Osteoblast (primary cell): Measurements from ENCODE around the gene SDF4. TPM values are rescaled to one million over a fixed set of nuclear protein-coding genes. Genes with fewer than 3 reads are reported as not detected.

Source experiments
- DNase-seq: peaks from one replicate; pipeline ENCODE4 v3.0.0; 2011; ENCODE audit warnings: low spot score, mixed read lengths; ENCODE audit not compliant: insufficient read length; ENCODE audit errors: missing footprints
- H2AFZ ChIP-seq: 2 replicates; pipeline ENCODE4 v1.6.0; 2011; ENCODE audit warnings: mild to moderate bottlenecking, low read length
- H3K27ac ChIP-seq: 2 replicates; pipeline ENCODE4 v1.5.1; 2011; ENCODE audit warnings: mild to moderate bottlenecking, low read depth, low read length, moderate library complexity
- H3K27me3 ChIP-seq: 2 replicates; pipeline ENCODE4 v1.6.0; 2012; ENCODE audit warnings: mild to moderate bottlenecking, control low read depth, inconsistent platforms, low read length, moderate library complexity; ENCODE audit not compliant: insufficient read depth
- H3K36me3 ChIP-seq: 2 replicates; pipeline ENCODE4 v1.5.1; 2011; ENCODE audit warnings: mild to moderate bottlenecking, low read length, control low read depth, moderate library complexity; ENCODE audit not compliant: insufficient read depth
- H3K4me1 ChIP-seq: 2 replicates; pipeline ENCODE4 v1.5.1; 2011; ENCODE audit warnings: mild to moderate bottlenecking, low read length, control low read depth, moderate library complexity; ENCODE audit not compliant: insufficient read depth
- H3K4me2 ChIP-seq: 2 replicates; pipeline ENCODE4 v1.6.0; 2011; ENCODE audit warnings: mild to moderate bottlenecking, low read length; ENCODE audit not compliant: insufficient read depth
- H3K4me3 ChIP-seq: fragments of 200-600 bp; sonication (generic); 3 replicates; pipeline ENCODE4 v1.5.1; 2012; ENCODE audit warnings: mild to moderate bottlenecking, low read length, inconsistent platforms; ENCODE audit not compliant: insufficient read depth
- H3K79me2 ChIP-seq: 2 replicates; pipeline ENCODE4 v1.6.0; 2012; ENCODE audit warnings: mild to moderate bottlenecking, low read length, control low read depth, inconsistent platforms; ENCODE audit not compliant: insufficient read depth
- H3K9me3 ChIP-seq: 2 replicates; pipeline ENCODE4 v1.5.1; 2011; ENCODE audit warnings: low read depth, low read length, control low read depth
- H4K20me1 ChIP-seq: 2 replicates; pipeline ENCODE4 v1.6.0; 2012; ENCODE audit warnings: mild to moderate bottlenecking, low read length, control low read depth; ENCODE audit not compliant: insufficient read depth
- total RNA-seq: library from RNA; depleted of rRNA; stranded (reverse); fragments of >200 nt; gene quantifications from 2 replicates; pipeline ENCODE4 v1.2.3, GENCODE V29; 2012
- TF ChIP-seq, protein P1 (sequence below): IDR thresholded peaks from 2 replicates; pipeline ENCODE4 v1.5.1; 2011; ENCODE audit warnings: mild to moderate bottlenecking, low read depth, low read length, moderate library complexity; ENCODE audit errors: extremely low read depth

SDF4 gene
- total RNA-seq, 1 donor = 151 TPM

DNA sequence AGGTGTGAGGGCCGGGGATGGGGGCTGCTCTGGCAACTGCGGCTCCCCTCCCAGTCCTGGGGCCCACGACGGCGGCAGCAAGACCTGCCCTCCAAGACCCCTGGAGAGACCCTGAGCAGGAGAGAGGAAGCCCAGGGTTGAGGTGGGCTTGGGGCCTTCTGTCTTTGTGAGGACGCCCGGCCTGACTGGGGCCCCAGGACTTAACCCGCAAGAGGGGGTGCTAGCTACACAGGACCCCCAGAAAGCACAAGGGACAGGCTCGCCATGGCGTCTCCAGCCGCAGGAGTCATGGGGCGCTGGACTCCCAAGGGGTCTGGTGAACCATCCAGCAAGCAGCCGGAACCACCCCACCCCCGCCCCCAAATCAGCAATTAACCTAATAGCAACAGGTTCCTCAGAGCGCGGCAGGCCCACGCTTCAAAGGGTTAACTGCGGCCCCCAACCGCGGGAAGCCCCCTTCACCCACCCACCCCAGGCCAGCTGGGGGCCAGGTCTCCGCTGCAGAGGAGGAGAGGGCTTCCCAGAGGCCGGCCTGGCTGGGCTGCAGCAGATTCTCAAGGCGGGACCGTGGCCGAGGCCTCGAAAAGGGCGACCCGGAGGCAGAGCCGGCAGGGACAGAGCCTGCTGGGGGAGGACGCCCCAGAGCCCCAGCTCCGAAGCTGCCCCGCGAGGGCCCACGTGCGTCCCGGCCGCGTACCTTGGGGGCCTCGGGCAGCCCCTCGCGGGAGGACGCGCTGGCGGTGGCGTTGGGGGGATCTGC is 14.2 kb upstream of the SDF4 start:
- Histone ChIP-seq H3K4me3 (no peak overlapping the region), H2AFZ (no peak overlapping the region), H3K4me2 (no peak overlapping the region), H3K36me3 (no peaks in the 10 kb centered on the region), H3K27me3 (no peaks in the 10 kb centered on the region), H3K79me2 (no peaks in the 10 kb centered on the region), H3K4me1 (no peaks in the 10 kb centered on the region), H3K27ac (no peak overlapping the region), H3K9me3 (no peaks in the 10 kb centered on the region), H4K20me1 (peaks cover 6% of the 10 kb centered on the region)
- TF ChIP-seq, protein P1, sequence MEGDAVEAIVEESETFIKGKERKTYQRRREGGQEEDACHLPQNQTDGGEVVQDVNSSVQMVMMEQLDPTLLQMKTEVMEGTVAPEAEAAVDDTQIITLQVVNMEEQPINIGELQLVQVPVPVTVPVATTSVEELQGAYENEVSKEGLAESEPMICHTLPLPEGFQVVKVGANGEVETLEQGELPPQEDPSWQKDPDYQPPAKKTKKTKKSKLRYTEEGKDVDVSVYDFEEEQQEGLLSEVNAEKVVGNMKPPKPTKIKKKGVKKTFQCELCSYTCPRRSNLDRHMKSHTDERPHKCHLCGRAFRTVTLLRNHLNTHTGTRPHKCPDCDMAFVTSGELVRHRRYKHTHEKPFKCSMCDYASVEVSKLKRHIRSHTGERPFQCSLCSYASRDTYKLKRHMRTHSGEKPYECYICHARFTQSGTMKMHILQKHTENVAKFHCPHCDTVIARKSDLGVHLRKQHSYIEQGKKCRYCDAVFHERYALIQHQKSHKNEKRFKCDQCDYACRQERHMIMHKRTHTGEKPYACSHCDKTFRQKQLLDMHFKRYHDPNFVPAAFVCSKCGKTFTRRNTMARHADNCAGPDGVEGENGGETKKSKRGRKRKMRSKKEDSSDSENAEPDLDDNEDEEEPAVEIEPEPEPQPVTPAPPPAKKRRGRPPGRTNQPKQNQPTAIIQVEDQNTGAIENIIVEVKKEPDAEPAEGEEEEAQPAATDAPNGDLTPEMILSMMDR = no peak
- peak; percentile 90 for DNase-seq

DNA sequence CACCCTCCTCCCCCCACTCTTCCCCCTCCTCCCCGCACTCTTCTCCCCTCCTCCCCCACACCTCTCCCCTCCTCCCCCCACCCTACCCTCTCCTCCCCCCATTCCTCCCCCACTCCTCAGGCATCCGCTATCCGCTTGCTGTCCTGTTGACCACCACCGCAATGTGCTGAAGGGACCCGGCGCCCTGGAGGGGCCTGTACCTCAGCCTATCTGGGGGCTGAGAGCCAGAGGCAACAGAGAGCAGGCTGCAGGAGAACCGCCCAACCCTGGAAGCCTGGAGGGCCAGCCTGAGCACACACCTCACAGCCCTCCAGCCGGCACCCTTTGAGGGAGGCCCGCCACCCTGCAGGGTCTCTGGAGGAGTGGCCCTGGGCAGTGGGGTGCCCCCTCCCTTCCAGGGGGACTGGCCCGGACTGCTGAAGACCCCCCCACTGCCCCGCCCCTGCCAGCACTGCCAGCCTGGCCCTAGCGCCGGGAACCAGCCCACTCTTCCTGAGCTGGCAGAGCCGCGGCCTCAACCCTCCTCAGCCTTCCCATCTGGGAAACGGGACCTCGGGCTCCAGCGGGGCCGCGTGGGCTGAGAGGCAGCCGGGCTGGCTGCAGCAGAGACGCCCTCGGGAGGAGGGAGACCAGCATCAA is 13.5 kb upstream of the SDF4 start:
- no peaks in the 10 kb centered on the region for H3K36me3 ChIP-seq
- no peak overlapping the region for H3K4me2 ChIP-seq
- no peaks in the 10 kb centered on the region for H3K27me3 ChIP-seq
- no peak overlapping the region for H3K4me3 ChIP-seq
- peak; percentile 88 for DNase-seq
- no peak overlapping the region for H2AFZ ChIP-seq
- H3K27ac ChIP-seq = no peak overlapping the region
- no peaks in the 10 kb centered on the region for H3K9me3 ChIP-seq
- peaks cover 6% of the 10 kb centered on the region for H4K20me1 ChIP-seq
- TF ChIP-seq, protein P1 = no peak
- no peaks in the 10 kb centered on the region for H3K79me2 ChIP-seq
- no peaks in the 10 kb centered on the region for H3K4me1 ChIP-seq

DNA sequence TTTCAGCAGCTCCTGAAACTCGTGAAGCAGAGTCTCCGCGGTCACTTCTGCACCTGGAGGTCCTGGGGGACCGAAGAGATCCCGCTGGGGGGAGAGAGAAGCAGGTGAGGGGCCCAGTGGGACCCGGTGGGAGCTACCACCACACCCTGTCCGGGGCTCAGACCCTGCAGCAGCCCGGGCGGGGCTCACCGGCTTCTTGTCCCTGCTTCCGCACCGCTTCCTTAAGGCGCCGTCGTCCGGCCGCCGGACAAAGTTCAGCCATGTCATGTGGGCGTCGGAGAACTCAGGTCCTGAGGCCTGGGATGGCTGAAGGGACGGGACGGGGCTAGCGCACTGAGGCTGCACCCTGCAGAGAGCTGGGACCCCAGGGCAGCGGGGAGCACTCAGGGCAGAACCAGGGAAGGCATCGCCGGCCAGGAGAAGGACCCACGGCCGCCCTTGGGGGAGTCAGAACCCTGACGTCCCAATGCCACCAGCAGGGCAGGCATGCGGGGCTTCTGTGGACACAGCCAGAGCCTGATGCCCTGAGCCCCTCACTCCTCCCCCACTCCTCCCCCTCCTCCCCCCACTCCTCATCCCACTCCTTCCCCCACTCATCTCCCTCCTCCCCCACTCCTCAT is 12.5 kb upstream of the SDF4 start:
- no peak overlapping the region for H3K4me2 ChIP-seq
- H3K36me3 ChIP-seq = no peaks in the 10 kb centered on the region
- H2AFZ ChIP-seq = no peak overlapping the region
- H3K27ac ChIP-seq = no peak overlapping the region
- no peaks in the 10 kb centered on the region for H3K9me3 ChIP-seq
- DNase-seq = peak; percentile 81
- H3K79me2 ChIP-seq = no peaks in the 10 kb centered on the region
- peaks cover 4% of the 10 kb centered on the region for H3K27me3 ChIP-seq
- TF ChIP-seq, protein P1 = no peak
- no peak overlapping the region for H3K4me3 ChIP-seq
- no peaks in the 10 kb centered on the region for H3K4me1 ChIP-seq
- peaks cover 6% of the 10 kb centered on the region for H4K20me1 ChIP-seq

DNA sequence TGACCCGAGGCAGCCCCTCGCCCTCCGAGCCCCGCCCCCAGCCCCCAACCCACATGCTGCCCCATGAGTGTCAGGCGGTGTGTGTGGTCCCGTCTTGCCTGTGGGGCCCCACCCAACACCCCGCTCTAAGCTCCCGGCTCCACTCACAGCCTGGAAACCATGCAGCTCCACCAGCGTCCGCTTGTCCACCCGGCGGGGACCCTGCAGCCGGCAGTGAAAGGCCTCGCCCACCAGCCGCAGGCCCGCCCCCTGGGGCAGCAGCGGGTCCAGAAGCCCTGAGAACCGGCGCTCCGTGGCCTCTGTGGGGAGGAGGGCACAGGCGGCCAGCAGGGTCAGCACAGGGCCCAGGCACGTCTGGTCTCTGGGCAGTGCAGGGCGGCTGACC is 12.0 kb upstream of the SDF4 start:
- Histone ChIP-seq H3K4me1 (no peaks in the 10 kb centered on the region), H3K79me2 (no peaks in the 10 kb centered on the region), H3K4me2 (no peak overlapping the region), H2AFZ (no peak overlapping the region), H3K4me3 (no peak overlapping the region), H3K9me3 (no peaks in the 10 kb centered on the region), H3K27me3 (peaks cover 9% of the 10 kb centered on the region), H4K20me1 (peaks cover 6% of the 10 kb centered on the region), H3K27ac (no peak overlapping the region), H3K36me3 (no peaks in the 10 kb centered on the region)
- peak; percentile 88 for DNase-seq
- TF ChIP-seq, protein P1 = no peak
